HCT116 (cell line): ENCODE data around the gene KCNG1. TPM values are rescaled to one million over a fixed set of nuclear protein-coding genes. Genes with fewer than 3 reads are reported as not detected.

ENCODE experiments used
- ATAC-seq: fragments of 200-7000 bp; cut with Tn5 transposase; 2 replicates; pipeline ENCODE4 v1.9.1; 2020; ENCODE audit warnings: mild to moderate bottlenecking, moderate library complexity
- BruUV-seq: library from RNA; stranded (reverse); fragments of 400-500 nt; replicated peaks from 2 replicates; lab custom pipeline; 2021; lab: Mats Ljungman, UMichigan
- CTCF ChIA-PET: fragments of 300-600 bp; sonication (Branson Sonifier 250); formaldehyde crosslinking; loops from one replicate; lab custom pipeline; 2021; ENCODE audit warnings: antibody characterized with exemption; lab: Charles Lee
- POLR2A ChIA-PET: fragments of 300-600, 350-600 bp; sonication (Branson Sonifier 250); formaldehyde crosslinking; loops from one replicate; lab custom pipeline; 2021; ENCODE audit warnings: antibody characterized with exemption; lab: Charles Lee
- RAD21 ChIA-PET, 2 experiments: fragments of 300-600 bp; sonication (Branson Sonifier 250); formaldehyde crosslinking; loops; one replicate each; lab custom pipeline; 2023; ENCODE audit warnings: low total read pairs in 2 of 2; ENCODE audit not compliant: uncharacterized antibody in 2 of 2, unreplicated experiment in 2 of 2, low non-redundant PET in 1 of 2; lab: Charles Lee
- DNase-seq: peaks from one replicate; pipeline ENCODE4 v3.0.0-alpha.2; 2010; ENCODE audit warnings: low read depth, low spot score
- H2AFZ ChIP-seq: fragments of 200-600 bp; shearing (Covaris generic), sonication (generic); 2 replicates; pipeline ENCODE4 v1.6.1; 2017; ENCODE audit warnings: low read depth, mixed run types, mixed read lengths, antibody characterized with exemption, low read length; ENCODE audit not compliant: poor library complexity, severe bottlenecking
- H3K27ac ChIP-seq: 2 replicates; pipeline ENCODE4 v1.5.1; 2012; ENCODE audit warnings: low read depth, low read length
- H3K27me3 ChIP-seq: fragments of 200-600 bp; sonication (generic); 2 replicates; pipeline ENCODE4 v1.6.1; 2016; ENCODE audit warnings: mixed run types, low read length, mixed read lengths; ENCODE audit not compliant: insufficient read depth
- H3K36me3 ChIP-seq, 2 experiments: fragments of 200-500 bp in 1 of 2; fragments of 200-600 bp in 1 of 2; sonication (Bioruptor generic) in 1 of 2; sonication (generic) in 1 of 2; 2 replicates each; pipeline versions ENCODE4 v1.5.1 to v1.6.1; 2014 to 2016; ENCODE audit warnings: low read length in 2 of 2, inconsistent platforms in 1 of 2, mixed read lengths in 1 of 2, mixed run types in 1 of 2; ENCODE audit not compliant: insufficient read depth in 2 of 2, control insufficient read depth in 1 of 2
- H3K4me1 ChIP-seq, 2 experiments: fragments of 200-600 bp in 1 of 2; sonication (generic) in 1 of 2; 2 replicates each; pipeline versions ENCODE4 v1.5.1 to v1.6.1; 2012 to 2017; ENCODE audit warnings: low read length in 2 of 2, inconsistent platforms in 1 of 2, mild to moderate bottlenecking in 1 of 2, mixed read lengths in 1 of 2, mixed run types in 1 of 2, moderate library complexity in 1 of 2; ENCODE audit not compliant: insufficient read depth in 2 of 2, control insufficient read depth in 1 of 2
- H3K4me2 ChIP-seq: fragments of 200-600 bp; sonication (generic); 2 replicates; pipeline ENCODE4 v1.6.1; 2017; ENCODE audit warnings: mixed run types, low read length, mixed read lengths
- H3K4me3 ChIP-seq, 2 experiments: fragments of 200-600 bp in 1 of 2; sonication (generic) in 1 of 2; replicated peaks in 1 of 2; 2 replicates each; pipeline ENCODE4 v1.5.1; 2011 to 2016; ENCODE audit warnings: low read length in 2 of 2, control low read depth in 1 of 2, low read depth in 1 of 2, mild to moderate bottlenecking in 1 of 2, mixed read lengths in 1 of 2, mixed run types in 1 of 2
- H3K79me2 ChIP-seq: fragments of 200-600 bp; sonication (generic); 2 replicates; pipeline ENCODE4 v1.6.1; 2017; ENCODE audit warnings: mild to moderate bottlenecking, mixed run types, low read length, moderate library complexity, mixed read lengths; ENCODE audit not compliant: insufficient read depth
- H3K9ac ChIP-seq: fragments of 200-600 bp; sonication (generic); 2 replicates; pipeline ENCODE4 v1.6.1; 2016; ENCODE audit warnings: low read length, mixed read lengths
- H3K9me2 ChIP-seq: fragments of 200-600 bp; sonication (generic), shearing (Covaris generic); 2 replicates; pipeline ENCODE4 v1.6.1; 2017; ENCODE audit warnings: mixed run types, mild to moderate bottlenecking, moderate library complexity; ENCODE audit not compliant: insufficient read depth
- H3K9me3 ChIP-seq, 2 experiments: fragments of 200-500 bp in 1 of 2; fragments of 200-600 bp in 1 of 2; sonication (Bioruptor generic) in 1 of 2; sonication (generic) in 1 of 2; 2 replicates each; pipeline ENCODE4 v1.6.1; 2014 to 2017; ENCODE audit warnings: low read length in 2 of 2, mixed read lengths in 2 of 2, inconsistent platforms in 1 of 2, low read depth in 1 of 2, mild to moderate bottlenecking in 1 of 2, mixed run types in 1 of 2, moderate library complexity in 1 of 2; ENCODE audit not compliant: control insufficient read depth in 1 of 2, insufficient read depth in 1 of 2
- H4K20me1 ChIP-seq: fragments of 200-600 bp; sonication (generic), shearing (Covaris generic); 2 replicates; pipeline ENCODE4 v1.6.1; 2017; ENCODE audit warnings: mixed run types, mild to moderate bottlenecking, moderate library complexity; ENCODE audit not compliant: insufficient read depth
- EZH2phosphoT487 ChIP-seq: fragments of 200-600 bp; IDR thresholded peaks from 2 replicates; pipeline ENCODE4 v1.6.1; 2018; ENCODE audit warnings: antibody characterized with exemption, borderline replicate concordance
- POLR2A ChIP-seq: IDR thresholded peaks from 2 replicates; pipeline ENCODE4 v1.7.0; 2011; ENCODE audit warnings: borderline replicate concordance; ENCODE audit not compliant: insufficient read depth, insufficient read length; ENCODE audit errors: extremely low read depth
- RAD21 ChIP-seq: IDR thresholded peaks from 2 replicates; pipeline ENCODE4 v1.6.1; 2012; ENCODE audit warnings: low read depth, mild to moderate bottlenecking
- SIN3A ChIP-seq: IDR thresholded peaks from 2 replicates; pipeline ENCODE4 v1.6.1; 2012; ENCODE audit warnings: low read depth
- intact Hi-C: fragments of 100-400 bp; cut with micrococcal nuclease; formaldehyde crosslinking; loops from 2 replicates; pipeline ENCODE4 v1.10.0; 2022
- total RNA-seq: library from RNA; stranded (reverse); gene quantifications from one replicate; pipeline ENCODE4 v1.2.1, GENCODE V29; 2021; ENCODE audit not compliant: unreplicated experiment
- TF ChIP-seq, protein P1 (sequence below), 3 experiments: fragments of 200-600 bp in 1 of 3; sonication (generic) in 1 of 3; IDR thresholded peaks in 2 of 3; conservative IDR thresholded peaks in 1 of 3; 2 replicates each; pipeline ENCODE4 v1.5.1; 2012 to 2017; ENCODE audit warnings: low read depth in 2 of 3, low read length in 2 of 3, antibody characterized with exemption in 1 of 3, borderline replicate concordance in 1 of 3, control low read depth in 1 of 3, mild to moderate bottlenecking in 1 of 3, mixed read lengths in 1 of 3, mixed run types in 1 of 3, moderate library complexity in 1 of 3; ENCODE audit not compliant: insufficient read depth in 1 of 3

Gene KCNG1
- total RNA-seq, 1 experiment from 2014 or later, result 54.6 TPM

DNA sequence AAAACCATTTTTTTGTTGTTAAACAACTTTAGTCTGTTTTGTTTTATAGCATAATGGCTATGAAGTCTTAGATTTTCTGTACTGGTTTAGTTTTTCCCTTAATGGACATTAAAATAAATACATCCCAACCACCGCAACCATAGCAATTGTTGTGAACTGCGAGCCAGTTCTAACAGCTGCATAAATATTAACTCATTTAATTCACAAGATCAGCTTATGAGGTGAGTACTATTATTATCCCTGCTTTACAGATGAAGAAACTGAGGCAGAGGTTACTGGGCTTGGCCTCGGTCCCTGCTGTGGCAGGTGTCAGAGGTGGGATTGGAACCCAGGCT lies 41.2 kb downstream of the KCNG1 start:
- no peak for DNase-seq
- RAD21 ChIA-PET, result no interaction called here
- H3K4me1 ChIP-seq, result peaks cover 0 to 14% of the 10 kb centered on the region in 2 experiments; a peak in 2 of 4 replicates
- ATAC-seq, result no peak
- H2AFZ ChIP-seq, result no peak overlapping the region
- H3K27me3 ChIP-seq, result no peaks in the 10 kb centered on the region
- H3K27ac ChIP-seq, result no peak overlapping the region
- H3K9ac ChIP-seq, result no peak overlapping the region
- no peaks in the 10 kb centered on the region for H4K20me1 ChIP-seq
- BruUV-seq, result no TSS peak
- H3K4me2 ChIP-seq, result no peak overlapping the region
- H3K9me2 ChIP-seq, result no peaks in the 10 kb centered on the region
- TF ChIP-seq RAD21, result no peak
- TF ChIP-seq EZH2phosphoT487, result no peak
- TF ChIP-seq, protein P1, sequence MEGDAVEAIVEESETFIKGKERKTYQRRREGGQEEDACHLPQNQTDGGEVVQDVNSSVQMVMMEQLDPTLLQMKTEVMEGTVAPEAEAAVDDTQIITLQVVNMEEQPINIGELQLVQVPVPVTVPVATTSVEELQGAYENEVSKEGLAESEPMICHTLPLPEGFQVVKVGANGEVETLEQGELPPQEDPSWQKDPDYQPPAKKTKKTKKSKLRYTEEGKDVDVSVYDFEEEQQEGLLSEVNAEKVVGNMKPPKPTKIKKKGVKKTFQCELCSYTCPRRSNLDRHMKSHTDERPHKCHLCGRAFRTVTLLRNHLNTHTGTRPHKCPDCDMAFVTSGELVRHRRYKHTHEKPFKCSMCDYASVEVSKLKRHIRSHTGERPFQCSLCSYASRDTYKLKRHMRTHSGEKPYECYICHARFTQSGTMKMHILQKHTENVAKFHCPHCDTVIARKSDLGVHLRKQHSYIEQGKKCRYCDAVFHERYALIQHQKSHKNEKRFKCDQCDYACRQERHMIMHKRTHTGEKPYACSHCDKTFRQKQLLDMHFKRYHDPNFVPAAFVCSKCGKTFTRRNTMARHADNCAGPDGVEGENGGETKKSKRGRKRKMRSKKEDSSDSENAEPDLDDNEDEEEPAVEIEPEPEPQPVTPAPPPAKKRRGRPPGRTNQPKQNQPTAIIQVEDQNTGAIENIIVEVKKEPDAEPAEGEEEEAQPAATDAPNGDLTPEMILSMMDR (IDR thresholded peaks at IDR 0.05 in 2 of 3, conservative IDR thresholded peaks at IDR 0.05 in 1 of 3; ENCODE audit: borderline replicate concordance in 1 of 3, insufficient read depth in 1 of 3, low read depth in 2 of 3, low read length in 2 of 3), result peak in 1 of 3 experiments; percentile 10; a peak in 2 of 6 replicates
- TF ChIP-seq SIN3A, result no peak
- TF ChIP-seq POLR2A, result no peak
- TF ChIP-seq, all 23 proteins: peak for 1
- no peaks in the 10 kb centered on the region for H3K79me2 ChIP-seq
- no peaks in the 10 kb centered on the region for H3K36me3 ChIP-seq
- POLR2A ChIA-PET, result no interaction called here
- no peak overlapping the region for H3K4me3 ChIP-seq
- intact Hi-C loops, result loop anchor here (10.0 kb wide), 1 partner anchor 613 kb away; no protein-coding TSS in a partner anchor
- CTCF ChIA-PET, result interaction anchor here (1.2 to 3.7 kb wide), 16 partner anchors 10 to 642 kb away, joined by 4 to 38 read pairs (median 6); partner anchors contain the start of genes ADNP, BCAS4, DPM1 and MOCS3
- H3K9me3 ChIP-seq, result no peaks in the 10 kb centered on the region
